EH (cell line): ENCODE results near the gene GAL.
"Not testable (repeated sequence)": the region's sequence is repeated elsewhere in the genome, so short reads cannot be mapped to it uniquely, and the experiment has no call there.

Source experiments
- DNase-seq: peaks from one replicate; pipeline ENCODE4 v3.0.0-alpha.2; 2015; ENCODE audit warnings: low read depth

Gene GAL

DNA sequence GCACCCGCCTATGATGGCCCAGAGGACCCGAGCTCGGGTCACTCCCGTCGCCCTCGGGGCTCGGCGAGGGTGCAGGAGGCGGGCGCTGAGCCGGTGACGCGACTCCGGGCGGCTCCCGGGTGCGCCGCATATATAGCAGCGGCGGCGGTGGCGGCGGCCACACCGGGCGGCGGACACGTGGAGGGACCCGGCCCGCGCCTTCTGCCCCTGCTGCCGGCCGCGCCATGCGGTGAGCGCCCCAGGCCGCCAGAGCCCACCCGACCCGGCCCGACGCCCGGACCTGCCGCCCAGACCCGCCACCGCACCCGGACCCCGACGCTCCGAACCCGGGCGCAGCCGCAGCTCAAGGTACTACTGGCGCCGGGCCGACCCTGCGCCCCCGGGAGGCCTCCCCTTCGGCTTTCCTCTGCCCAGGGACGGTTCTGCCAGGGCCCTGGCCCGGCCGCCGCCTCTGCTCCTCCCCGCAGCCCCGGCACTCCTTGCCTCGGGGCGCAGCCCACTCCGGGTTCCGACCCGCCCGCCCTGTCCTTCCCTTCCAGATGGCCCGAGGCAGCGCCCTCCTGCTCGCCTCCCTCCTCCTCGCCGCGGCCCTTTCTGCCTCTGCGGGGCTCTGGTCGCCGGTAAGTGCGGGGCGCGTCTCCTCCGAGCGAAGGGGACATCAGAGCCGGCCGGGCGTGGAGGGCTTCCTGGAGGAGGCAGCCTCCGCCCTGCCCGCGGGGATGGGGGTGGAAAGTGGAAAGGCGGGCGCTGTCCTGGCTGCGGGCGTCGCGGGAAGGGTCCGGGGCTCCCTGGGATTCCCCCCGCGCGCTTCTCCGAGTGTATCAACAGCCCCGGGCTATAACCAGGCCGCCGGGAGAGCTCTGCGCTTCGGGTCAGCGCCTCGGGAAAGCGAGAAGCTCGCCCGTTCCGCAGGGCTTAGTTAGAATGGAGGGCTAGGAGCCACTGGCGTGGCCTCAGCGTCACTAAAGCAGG lies at the start of gene GAL:
TSS of gene GAL (plus strand) at position 160 of the 972 bp plus-strand sequence. CDS start at position 540, 380 bp downstream.
- DNase-seq: peak; percentile 6

GRCh38 chr11:68634606-68635005 lies 49.7 kb upstream of the GAL start:
- DNase-seq: not testable (repeated sequence)

- not testable (repeated sequence) for DNase-seq
Measured at GRCh38 chr11:68635172-68635571, 49.2 kb upstream of the GAL start.

GRCh38 chr11:68635883-68636282 lies 48.5 kb upstream of the GAL start:
- peak; percentile 16 for DNase-seq

GRCh38 chr11:68639322-68639721 lies 45.0 kb upstream of the GAL start:
- DNase-seq: not testable (repeated sequence)

- no peak for DNase-seq
Measured at GRCh38 chr11:68641880-68642279, 42.5 kb upstream of the GAL start.

- DNase-seq: peak; percentile 30
Measured at GRCh38 chr11:68643585-68643984, 40.8 kb upstream of the GAL start.

DNA sequence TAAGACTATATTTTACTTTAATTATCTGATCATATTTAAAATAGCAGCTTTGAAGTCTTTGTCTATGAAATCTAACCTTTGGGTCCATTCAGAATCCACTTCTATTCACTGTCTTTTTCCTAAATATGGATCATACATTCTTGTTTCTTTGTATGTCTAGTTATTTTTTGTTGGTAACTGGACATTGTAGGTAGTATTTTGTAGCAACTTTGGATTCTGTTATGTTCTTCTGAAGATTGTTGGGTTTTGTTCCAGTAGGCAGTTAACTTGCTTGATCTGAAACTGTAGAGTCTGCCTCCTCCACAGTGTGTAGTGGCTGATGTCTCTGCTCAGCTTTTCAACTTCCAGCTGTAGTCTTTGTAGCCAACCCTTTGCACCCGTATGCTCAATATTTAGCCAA lies 37.5 kb upstream of the GAL start:
- DNase-seq: no peak

DNA sequence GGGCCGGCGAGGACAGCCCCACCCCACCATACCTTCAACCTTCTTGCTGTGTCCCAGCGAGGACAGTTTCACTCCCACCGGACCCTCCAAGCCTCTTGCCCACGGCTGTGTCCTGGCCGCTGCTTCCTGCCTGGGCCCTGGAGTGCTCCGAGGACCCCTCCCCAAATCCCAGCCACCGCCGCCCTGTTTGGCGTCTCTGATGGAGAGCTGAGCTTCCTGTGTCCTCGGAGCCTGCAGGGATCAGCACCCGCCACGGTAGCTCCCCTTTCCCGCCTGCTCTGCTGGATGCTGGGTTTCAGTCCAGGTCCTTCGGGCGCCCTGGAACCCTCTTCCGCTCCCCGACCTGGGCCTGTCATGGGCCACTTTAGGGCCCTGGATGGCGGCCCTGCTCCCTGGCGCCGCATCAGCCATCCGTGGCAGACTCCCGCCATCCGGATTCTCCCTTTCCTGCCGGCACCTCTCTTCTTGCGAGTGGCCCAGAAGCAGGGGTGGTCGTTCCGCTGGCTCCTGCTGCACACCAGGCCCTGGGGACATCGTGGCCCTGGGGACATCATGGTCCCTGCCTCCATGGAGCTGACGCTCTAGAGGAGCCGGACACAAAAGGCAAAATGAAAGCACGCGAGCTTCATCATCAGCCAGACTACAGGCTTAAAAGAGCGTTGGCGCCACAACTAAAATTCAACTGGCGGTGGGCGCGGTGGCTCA lies 34.3 kb upstream of the GAL start:
- DNase-seq: no peak

GRCh38 chr11:68650801-68651200 lies 33.5 kb upstream of the GAL start:
- DNase-seq: no peak

GRCh38 chr11:68651208-68651984 lies 32.9 kb upstream of the GAL start:
- DNase-seq: peak; percentile 16

DNA sequence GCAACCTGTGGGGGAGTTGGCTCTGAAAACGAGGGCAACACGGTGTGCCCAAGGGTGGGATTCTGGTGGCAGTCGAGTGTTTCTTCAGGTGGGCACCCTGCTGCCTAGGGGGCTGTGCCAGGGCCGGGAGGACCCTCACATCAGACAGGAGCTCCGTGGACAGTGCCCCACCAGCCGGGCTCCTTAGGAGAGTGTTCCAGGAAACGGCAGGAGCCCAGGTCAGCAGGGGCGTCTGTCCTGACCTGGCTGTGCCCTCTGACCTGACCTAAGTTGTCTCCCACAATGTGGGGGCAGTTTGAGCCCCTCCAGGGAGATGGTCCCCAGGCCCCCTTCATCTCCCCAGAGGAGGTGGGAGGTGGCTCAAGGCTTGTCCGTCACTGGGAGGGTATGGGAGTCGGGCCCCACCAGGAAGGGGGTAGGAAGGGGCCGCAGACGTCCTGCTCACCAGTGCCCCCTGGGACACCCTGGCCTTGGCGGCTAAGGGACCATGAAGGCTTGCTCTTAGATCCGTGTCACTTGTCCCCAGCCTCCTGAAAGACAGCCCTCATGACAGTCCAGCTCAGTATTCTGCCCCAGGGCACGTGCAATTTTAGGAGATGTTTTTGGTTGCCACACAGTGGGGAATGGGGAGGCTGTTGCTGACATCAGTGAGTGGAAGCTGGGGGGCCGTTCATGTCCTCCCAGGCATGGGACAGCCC lies 32.2 kb upstream of the GAL start:
- DNase-seq: no peak

GRCh38 chr11:68652683-68653156 lies 31.6 kb upstream of the GAL start:
- DNase-seq: no peak

DNA sequence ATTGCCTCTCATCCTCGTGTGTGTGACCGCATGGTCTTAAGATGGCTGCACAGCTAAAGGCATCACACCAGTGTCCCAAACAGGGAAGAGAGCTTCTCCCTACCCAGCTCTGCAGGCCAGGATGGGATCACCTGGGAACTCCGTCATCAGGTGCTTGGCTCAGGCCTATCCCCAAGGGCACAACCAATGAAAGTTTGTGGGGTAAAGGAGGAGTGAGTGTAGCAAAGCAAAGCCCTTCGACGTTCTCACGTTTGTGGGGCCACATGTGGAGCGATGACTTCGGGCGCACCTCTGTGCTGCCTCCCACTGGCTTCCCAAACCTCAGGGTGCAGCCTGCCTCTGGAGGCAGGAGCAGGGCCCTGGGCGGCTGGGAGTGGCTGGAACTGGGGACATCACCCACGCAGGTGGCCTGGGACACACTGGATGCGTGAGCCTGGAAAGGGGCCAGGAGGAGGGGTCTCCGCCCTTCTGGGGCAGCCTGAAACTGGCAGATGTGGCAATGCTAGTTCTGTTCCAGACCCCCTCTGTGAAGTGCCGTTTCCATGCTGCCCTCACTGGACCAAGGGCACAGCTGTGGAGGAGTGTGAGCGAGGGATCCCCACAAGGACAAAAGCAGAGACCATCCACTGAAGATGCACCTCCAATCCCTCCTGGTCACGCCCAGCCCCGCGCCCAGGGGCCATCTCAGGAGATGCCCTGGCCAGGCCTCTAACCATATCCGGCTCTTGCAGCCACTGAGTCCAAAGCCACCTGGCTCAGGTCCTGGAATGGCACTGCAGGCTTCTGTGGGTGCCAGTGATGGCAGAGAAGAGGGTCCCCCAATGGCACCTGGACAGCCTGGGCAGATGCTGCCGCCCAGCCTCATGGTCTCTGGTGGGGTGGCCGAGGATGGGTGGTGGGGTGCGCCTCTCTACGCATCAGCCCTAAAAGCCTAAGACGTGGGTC lies 30.6 kb upstream of the GAL start:
- no peak for DNase-seq

- no peak for DNase-seq
Measured at GRCh38 chr11:68654978-68655377, 29.4 kb upstream of the GAL start.

GRCh38 chr11:68655406-68655805 lies 28.9 kb upstream of the GAL start:
- DNase-seq: no peak

DNA sequence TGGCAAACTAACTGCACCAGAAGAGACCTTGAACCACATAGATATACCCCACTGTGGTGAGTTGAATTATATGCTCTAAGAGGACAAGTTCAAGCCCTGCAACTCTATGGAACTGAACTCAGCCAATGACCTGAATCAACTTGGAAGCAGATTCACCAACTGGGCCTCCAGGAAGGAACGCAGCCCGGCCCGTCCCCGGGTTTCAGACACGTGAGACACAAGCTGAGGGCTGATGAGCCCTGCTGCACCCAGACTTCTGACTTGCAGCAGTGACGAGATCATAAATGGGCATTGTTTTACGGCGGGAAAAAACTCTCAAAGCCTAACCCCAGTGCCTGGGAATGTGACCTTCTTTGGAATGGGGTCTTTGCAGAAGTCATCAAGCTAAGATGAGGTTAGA lies 28.5 kb upstream of the GAL start:
- DNase-seq: no peak

GRCh38 chr11:68657021-68657780 lies 27.1 kb upstream of the GAL start:
- no peak for DNase-seq

DNA sequence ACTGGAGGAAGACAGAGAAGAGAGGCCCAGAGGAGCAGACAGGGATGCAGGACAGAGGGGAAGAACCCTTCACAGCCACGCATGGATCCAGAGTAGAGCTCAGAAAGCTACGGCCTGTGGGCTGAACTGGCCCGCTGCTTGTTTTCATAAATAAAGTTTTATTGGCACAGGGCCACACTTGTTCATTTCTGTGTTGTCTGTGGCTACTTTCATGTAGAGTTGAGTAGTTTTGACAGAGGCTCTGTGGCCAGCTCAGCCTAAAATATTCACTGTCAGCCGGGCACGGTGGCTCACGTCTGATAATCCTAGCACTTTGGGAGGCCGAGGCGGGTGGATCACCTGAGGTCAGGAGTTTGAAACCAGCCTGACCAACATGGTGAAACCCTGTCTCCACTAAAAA lies 26.2 kb upstream of the GAL start:
- DNase-seq: no peak

DNA sequence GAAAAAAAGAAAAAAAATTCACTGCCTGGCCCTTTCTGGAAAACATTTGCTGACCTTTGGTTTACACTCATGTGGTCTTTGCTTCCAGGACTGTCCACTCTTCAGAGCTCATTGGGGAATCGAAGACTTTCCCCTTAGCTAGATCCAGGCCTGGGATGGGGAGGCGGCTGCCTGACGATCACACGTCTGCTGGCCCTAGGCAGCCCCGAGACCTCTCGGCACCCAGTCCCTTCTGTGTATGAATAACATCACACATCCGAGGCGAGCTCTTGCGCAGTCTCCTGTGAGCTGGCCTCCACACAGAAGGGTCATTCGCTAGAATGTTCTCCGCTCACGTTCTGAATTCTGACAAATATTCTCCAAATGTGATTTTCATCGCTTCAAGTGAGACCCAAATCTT lies 25.7 kb upstream of the GAL start:
- DNase-seq: peak; percentile 61
